GM12864 (cell line): ENCODE measurements around the gene GALNS.

ENCODE experiments used
- DNase-seq: peaks from one replicate; pipeline ENCODE4 v3.0.0-alpha.2; 2011; ENCODE audit warnings: low read depth
- H3K4me3 ChIP-seq: 2 replicates; pipeline ENCODE4 v1.5.1; 2011; ENCODE audit warnings: mild to moderate bottlenecking, low read depth, low read length, control low read depth
- CTCF ChIP-seq: IDR thresholded peaks from 2 replicates; pipeline ENCODE4 v1.5.1; 2011; ENCODE audit warnings: low read depth, mild to moderate bottlenecking, moderate library complexity, low read length, control low read depth, inconsistent platforms; ENCODE audit errors: missing control alignments

GALNS gene

DNA sequence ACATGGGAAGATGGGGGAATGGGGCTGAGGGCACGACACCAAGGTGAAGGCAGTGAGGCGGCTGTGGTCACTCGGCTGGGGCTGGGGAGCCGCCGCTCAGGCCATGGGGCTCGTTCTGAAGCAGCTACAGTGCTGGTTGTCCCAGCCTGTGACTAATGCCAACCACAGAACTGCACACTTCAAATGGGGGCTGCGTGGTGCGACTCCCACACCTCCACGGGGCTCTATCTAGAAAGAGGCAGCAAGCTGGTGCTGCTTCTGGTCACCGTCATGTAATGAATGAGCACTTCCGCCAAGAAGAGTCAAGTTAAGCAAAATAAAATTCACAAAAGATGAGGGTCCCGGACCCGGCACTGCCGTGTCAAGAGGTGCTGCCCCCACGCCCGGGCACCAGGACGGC, 20.0 kb downstream of the GALNS start:
- no peak for DNase-seq
- no peak overlapping the region for H3K4me3 ChIP-seq
- TF ChIP-seq CTCF, result no peak

DNA sequence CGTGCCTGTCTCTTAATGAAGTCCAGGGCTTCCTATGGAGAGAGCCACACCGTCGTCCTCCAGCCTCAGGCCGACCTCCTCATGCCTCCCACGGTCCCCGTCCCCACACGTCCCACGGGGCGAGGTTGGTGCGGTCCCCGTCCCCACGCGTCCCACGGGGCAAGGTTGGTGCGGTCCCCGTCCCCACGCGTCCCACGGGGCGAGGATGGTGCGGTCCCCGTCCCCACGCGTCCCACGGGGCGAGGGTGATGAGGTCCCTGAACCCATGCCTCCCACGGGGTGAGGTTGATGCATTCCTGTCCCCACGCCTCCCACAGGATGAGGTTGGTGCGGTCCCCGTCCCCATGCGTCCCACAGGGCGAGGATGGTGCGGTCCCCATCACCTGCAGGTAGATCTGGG, 20.9 kb downstream of the GALNS start:
- TF ChIP-seq CTCF, result no peak
- no peak for DNase-seq
- no peak overlapping the region for H3K4me3 ChIP-seq

DNA sequence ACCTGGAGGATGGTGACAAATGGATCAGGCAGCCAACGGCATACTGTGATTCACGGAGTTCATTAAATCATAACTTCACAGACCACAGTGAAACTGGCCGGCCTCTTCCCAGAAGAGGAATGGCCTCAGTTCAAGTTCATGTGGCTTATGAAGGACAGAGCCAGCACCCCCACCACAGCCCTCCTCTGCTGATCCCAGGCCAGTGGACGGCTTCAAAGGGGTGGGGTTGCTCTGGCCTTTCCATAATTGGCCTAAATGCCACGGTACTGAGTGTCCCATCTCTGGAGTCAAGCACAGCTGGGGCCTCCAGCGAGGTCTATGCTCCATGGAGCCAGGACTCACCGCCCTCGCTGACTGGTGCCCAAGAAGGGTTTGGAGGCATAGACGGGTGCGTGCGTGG, 21.4 kb downstream of the GALNS start:
- DNase-seq, result no peak
- no peak for TF ChIP-seq CTCF
- H3K4me3 ChIP-seq, result no peak overlapping the region

DNA sequence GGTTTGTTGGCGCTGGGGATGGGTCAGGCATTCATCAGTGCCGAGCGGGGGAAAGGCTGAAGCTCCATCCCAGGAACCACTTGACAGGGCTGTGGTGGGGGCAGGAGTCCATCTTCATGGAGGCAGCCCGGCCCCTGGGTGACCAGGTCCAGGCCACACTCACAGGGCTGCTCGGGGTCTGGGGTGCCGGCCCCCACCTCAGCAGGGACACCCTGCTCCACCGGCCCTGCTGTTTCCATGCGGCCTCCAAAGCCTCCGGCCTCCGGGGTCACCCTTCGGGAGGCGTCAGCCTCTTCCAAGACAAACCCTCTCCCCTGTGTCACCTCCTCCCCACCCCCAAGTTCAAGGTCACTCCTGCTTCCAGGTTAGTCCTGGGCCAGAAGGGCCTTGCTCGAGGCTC, 22.1 kb downstream of the GALNS start:
- no peak overlapping the region for H3K4me3 ChIP-seq
- DNase-seq, result no peak
- TF ChIP-seq CTCF, result no peak

DNA sequence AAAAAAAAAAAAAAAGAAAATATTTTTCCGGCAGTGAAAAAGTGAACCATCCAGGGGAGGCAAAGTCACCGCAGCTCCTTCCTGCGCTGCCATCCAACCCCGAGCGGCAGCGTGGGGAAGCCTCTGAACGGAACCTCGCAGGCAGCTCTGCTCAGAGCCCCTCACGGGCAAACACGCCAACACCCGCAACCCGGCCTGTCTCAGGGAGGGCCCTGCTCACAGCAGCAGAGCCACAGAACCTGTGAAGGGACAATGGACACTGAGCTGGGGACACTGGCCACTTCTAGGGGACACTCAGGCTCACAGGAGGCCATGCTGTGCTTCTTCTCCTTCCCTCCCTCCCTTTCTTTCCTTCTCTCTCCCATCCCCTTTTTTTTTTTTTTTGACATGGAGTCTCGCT, 23.7 kb downstream of the GALNS start:
- no peak for TF ChIP-seq CTCF
- H3K4me3 ChIP-seq, result no peak overlapping the region
- no peak for DNase-seq

DNA sequence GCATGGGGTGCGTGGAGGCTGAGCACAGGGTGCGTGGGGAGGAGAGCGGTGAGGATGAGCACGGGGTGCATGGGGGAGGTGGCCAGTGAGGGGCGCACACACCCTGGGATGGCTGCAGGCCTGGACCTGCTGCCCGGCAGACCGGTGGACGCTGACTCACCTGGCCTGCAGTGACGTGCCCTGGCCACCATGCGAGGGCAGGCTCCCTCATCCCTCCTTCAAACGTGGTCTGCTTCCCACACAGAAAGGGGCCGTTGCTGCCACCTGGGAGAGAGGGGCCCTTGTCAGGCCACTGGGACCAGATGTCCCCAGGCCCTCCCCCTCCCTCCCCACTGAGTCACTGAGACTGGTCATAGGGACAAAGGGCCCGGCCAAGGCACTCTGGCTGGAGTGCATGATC, 24.9 kb downstream of the GALNS start:
- DNase-seq, result no peak
- TF ChIP-seq CTCF, result no peak

GRCh38 chr16:88830783-88831182, 26.0 kb downstream of the GALNS start:
- TF ChIP-seq CTCF, result no peak
- H3K4me3 ChIP-seq, result no peak overlapping the region
- no peak for DNase-seq

More for the DNA sequence above, 24.9 kb downstream of the GALNS start:
- no peak overlapping the region for H3K4me3 ChIP-seq
